Keratinocyte (primary cell): ENCODE data around the gene DLGAP1.

Source experiments
- EZH2 ChIP-seq: IDR thresholded peaks from one replicate; pipeline ENCODE4 v1.6.1; 2012; ENCODE audit warnings: inconsistent platforms, mild to moderate bottlenecking, low read length, moderate library complexity
- TF ChIP-seq, protein P1 (sequence below), 3 experiments: IDR thresholded peaks in 1 of 3; conservative IDR thresholded peaks in 1 of 3; optimal IDR thresholded peaks in 1 of 3; 2 replicates in 2 of 3; 3 replicates in 1 of 3; pipeline versions ENCODE3 to v1.5.1; 2011; ENCODE audit warnings: low read length in 3 of 3, mild to moderate bottlenecking in 3 of 3, moderate library complexity in 2 of 3, control low read depth in 1 of 3, inconsistent platforms in 1 of 3; ENCODE audit not compliant: insufficient read depth in 2 of 3; ENCODE audit errors: extremely low read depth in 1 of 3

DNA sequence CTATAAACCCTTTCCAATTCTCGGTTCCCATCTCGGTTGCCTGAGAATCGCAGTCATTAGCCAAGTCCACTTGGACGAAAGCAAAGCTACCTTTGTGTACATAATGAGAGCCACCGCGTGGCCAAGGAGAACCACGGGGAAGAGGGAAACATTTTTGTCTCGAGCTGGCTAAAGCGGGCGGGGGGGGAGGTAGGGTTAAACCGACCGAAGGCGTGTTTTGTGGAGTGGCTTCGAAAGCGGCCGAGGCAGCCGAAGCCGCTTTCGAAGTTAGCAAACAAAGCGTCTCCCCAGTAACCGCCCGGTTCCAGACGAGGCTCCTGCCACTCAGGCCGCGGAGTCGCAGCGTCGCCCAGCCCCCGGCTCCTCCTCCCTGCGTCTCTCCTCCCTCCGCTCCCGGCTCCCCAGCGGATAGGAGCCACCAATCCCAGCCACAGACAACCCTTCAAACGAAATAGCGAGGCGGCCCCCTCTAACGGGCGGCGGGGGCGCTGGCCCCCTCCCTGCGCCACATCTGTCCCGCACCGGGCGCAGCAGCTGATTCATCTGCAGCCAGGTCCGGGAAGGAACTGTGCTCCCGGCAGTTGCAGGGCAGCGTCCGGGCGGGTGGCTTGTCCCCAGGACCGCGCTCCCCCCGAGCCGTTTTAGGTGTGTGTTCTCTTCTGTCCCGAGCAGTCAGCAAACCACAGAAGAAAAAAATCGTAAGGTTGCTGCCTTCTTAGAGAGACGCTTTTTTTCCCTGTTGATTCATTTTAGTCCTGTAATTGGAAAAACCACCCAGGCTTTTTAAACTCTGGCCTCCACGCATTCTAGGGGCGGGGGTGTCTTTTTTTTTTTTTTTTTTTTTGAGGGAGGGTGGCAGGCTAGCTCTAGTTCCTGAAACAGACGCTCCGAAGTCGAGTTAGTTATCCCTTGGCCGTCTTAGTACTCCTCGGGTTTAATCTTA, 1006.9 kb downstream of the DLGAP1 start:
- TF ChIP-seq EZH2: no peak
- TF ChIP-seq, protein P1, sequence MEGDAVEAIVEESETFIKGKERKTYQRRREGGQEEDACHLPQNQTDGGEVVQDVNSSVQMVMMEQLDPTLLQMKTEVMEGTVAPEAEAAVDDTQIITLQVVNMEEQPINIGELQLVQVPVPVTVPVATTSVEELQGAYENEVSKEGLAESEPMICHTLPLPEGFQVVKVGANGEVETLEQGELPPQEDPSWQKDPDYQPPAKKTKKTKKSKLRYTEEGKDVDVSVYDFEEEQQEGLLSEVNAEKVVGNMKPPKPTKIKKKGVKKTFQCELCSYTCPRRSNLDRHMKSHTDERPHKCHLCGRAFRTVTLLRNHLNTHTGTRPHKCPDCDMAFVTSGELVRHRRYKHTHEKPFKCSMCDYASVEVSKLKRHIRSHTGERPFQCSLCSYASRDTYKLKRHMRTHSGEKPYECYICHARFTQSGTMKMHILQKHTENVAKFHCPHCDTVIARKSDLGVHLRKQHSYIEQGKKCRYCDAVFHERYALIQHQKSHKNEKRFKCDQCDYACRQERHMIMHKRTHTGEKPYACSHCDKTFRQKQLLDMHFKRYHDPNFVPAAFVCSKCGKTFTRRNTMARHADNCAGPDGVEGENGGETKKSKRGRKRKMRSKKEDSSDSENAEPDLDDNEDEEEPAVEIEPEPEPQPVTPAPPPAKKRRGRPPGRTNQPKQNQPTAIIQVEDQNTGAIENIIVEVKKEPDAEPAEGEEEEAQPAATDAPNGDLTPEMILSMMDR (optimal IDR thresholded peaks at IDR 0.05 in 1 of 3, IDR thresholded peaks at IDR 0.05 in 1 of 3, conservative IDR thresholded peaks at IDR 0.05 in 1 of 3; ENCODE audit: extremely low read depth in 1 of 3, insufficient read depth in 2 of 3, low read length in 3 of 3): peak in 2 of 3 experiments; percentile 12 to 56
